Pancreas (tissue), 10 donors: ENCODE data around the gene HOXB4. TPM values are rescaled to one million over a fixed set of nuclear protein-coding genes. Genes with fewer than 3 reads are reported as not detected.

ENCODE experiments used
- ATAC-seq, 4 donors: fragments of 200-7000 bp; cut with Tn5 transposase; one replicate each; pipeline versions ENCODE4 v1.8.0 to v1.9.1; 2020; ENCODE audit warnings: mild to moderate bottlenecking in 4 of 4, moderate library complexity in 4 of 4
- DNase-seq, 6 donors: peaks; one replicate each; pipeline ENCODE4 v3.0.0-alpha.2; 2020
- FAIRE-seq: peaks from 2 replicates; lab custom pipeline; 2012; peaks lifted over from hg19 to GRCh38; lab: Jason Lieb, UNC
- H3K27ac ChIP-seq, 4 donors: fragments of 200-600 bp; sonication (generic); 1 replicate in 3 of 4; 2 replicates in 1 of 4; pipeline versions ENCODE4 v1.5.0 to v1.8.0; 2020
- H3K27me3 ChIP-seq, 4 donors: fragments of 200-600 bp; one replicate each; pipeline ENCODE4 v1.8.0; 2021
- H3K36me3 ChIP-seq, 3 donors: fragments of 200-600 bp; sonication (generic) in 1 of 3; one replicate each; pipeline versions ENCODE4 v1.5.0 to v1.8.0; 2020 to 2021
- H3K4me1 ChIP-seq, 3 donors: fragments of 200-600 bp; one replicate each; pipeline ENCODE4 v1.8.0; 2021
- H3K4me3 ChIP-seq, 4 donors: fragments of 200-600 bp; sonication (generic) in 2 of 4; one replicate each; pipeline versions ENCODE4 v1.5.0 to v1.8.0; 2020 to 2021
- H3K9me3 ChIP-seq, 4 donors: fragments of 200-600 bp; one replicate each; pipeline ENCODE4 v1.8.0; 2021
- CTCF ChIP-seq, 4 donors: fragments of 200-600 bp; sonication (generic) in 3 of 4; IDR thresholded peaks; one replicate each; pipeline versions ENCODE4 v1.5.0 to v1.8.0; 2021; ENCODE audit warnings: antibody characterized with exemption in 4 of 4
- WGBS, 2 donors: extraction: QIAGEN DNeasy Blood & Tissue Kit; methylation state at CpG; one replicate each; pipeline ENCODE4 v1.1.7; 2013; 5-methylcytosine and 5-hydroxymethylcytosine counted together
- intact Hi-C, 3 donors: fragments of 100-400 bp; cut with DNase I; formaldehyde crosslinking; loops; one replicate each; pipeline versions ENCODE4 v1.11.1 to v1.14.2; 2022
- polyA plus RNA-seq, 2 donors: library from polyadenylated mRNA; stranded (reverse); fragments of 200-250 nt; gene quantifications; one replicate each; pipeline ENCODE4 v1.2.3, GENCODE V29; 2013
- total RNA-seq, 6 donors: library from RNA; stranded (reverse); fragmentation: NEBNext Ultra II Directional in 4 of 6; extraction: Animal tissue kit (Norgen Biotek cat#: 25700) in 4 of 6; gene quantifications; one replicate each; pipeline versions ENCODE4 v1.2.1 to v1.2.4, GENCODE V29; 2021 to 2023
- donor health status: healthy with polysubstance abuse.
- donor health status: DM: no; HTN: no; CAD: no; lungs with moderate emphysema.
- donor health status: DM: no; HTN: no; CAD: no.
- donor health status: control.
- donor health status: control.
- donor health status: Bipolar disorder and iron deficiency.
- donor health status: DM: yes; HTN: yes; CAD: no.
- donor health status: DM: no; HTN: no; CAD: no.
- donor health status: DM: no; HTN: no; CAD: no.
- donor health status: DM: yes; HTN: yes; CAD: no.

The HOXB4 gene
- total RNA-seq (1 to 10 TPM in 1 of 6 donors, under 1 TPM in 5; 0.22 to 2.5 (median 0.57) TPM), polyA plus RNA-seq (under 1 TPM; 0.89 to 0.91 TPM)

GRCh38 chr17:48577946-48578615 is at the start of gene HOXB4:
TSS of gene HOXB4 (minus strand) at chr17:48578350. CDS start at chr17:48578319, 31 bp downstream.
- no peaks in the 10 kb centered on the region for H3K36me3 ChIP-seq
- 4 to 5% methylated on average over 35 to 58 of the region's 58 CpGs for WGBS, 2 donors
- DNase-seq = peak in 1 of 6 donors; percentile 63
- H3K4me1 ChIP-seq = peaks cover 0 to 6% (median 4%) of the 10 kb centered on the region in 3 donors
- no peaks in the 10 kb centered on the region for H3K9me3 ChIP-seq
- ATAC-seq = peak in 3 of 4 donors; percentile 36 to 66 (median 40)
- FAIRE-seq = no peak
- no peak for TF ChIP-seq CTCF (IDR thresholded peaks at IDR 0.05)
- H3K27ac ChIP-seq = peak within 1 kb of the TSS in 2 of 4 donors; percentile 41 to 63
- peak within 1 kb of the TSS in 3 of 4 donors; percentile 10 to 42 (median 22) for H3K4me3 ChIP-seq
- intact Hi-C loops = no loop called here
- H3K27me3 ChIP-seq = peaks cover 0 to 77% (median 10%) of the 10 kb centered on the region in 4 donors

GRCh38 chr17:48627118-48627597 is 49.0 kb upstream of the HOXB4 start:
- intact Hi-C loops = no loop called here
- Histone ChIP-seq H3K4me3 (no peak overlapping the region), H3K36me3 (no peaks in the 10 kb centered on the region), H3K27ac (no peak overlapping the region), H3K27me3 (peaks cover 0 to 68% (median 26%) of the 10 kb centered on the region in 4 donors), H3K4me1 (peaks cover 8 to 15% (median 12%) of the 10 kb centered on the region in 3 donors), H3K9me3 (no peaks in the 10 kb centered on the region)
- FAIRE-seq (no peak), DNase-seq (no peak), ATAC-seq (no peak)
- no peak for TF ChIP-seq CTCF (IDR thresholded peaks at IDR 0.05)
- 8 to 11% methylated on average over 5 of the region's 5 CpGs for WGBS, 2 donors

- no peaks in the 10 kb centered on the region for H3K36me3 ChIP-seq
- FAIRE-seq (no peak), ATAC-seq (peak in 1 of 4 donors; percentile 12), DNase-seq (no peak)
- H3K4me3 ChIP-seq = peak within 1 kb of the TSS in 2 of 4 donors; percentile 26 to 33
- peaks cover 8 to 15% (median 12%) of the 10 kb centered on the region in 3 donors for H3K4me1 ChIP-seq
- H3K27ac ChIP-seq = no peak within 1 kb of the TSS
- no peaks in the 10 kb centered on the region for H3K9me3 ChIP-seq
- peaks cover 0 to 71% (median 27%) of the 10 kb centered on the region in 4 donors for H3K27me3 ChIP-seq
- intact Hi-C loops = no loop called here
- WGBS, 2 donors = 4 to 5% methylated on average over 46 to 50 of the region's 50 CpGs
- no peak for TF ChIP-seq CTCF (IDR thresholded peaks at IDR 0.05)
Observed at GRCh38 chr17:48626245-48627117, 48.3 kb upstream of the HOXB4 start, which contains the start of gene HOXB9. TSS of gene HOXB9 (minus strand) at chr17:48626358. CDS start at chr17:48626269, 89 bp downstream.

GRCh38 chr17:48625495-48626244 is 47.5 kb upstream of the HOXB4 start:
- H3K9me3 ChIP-seq = no peaks in the 10 kb centered on the region
- no peak for TF ChIP-seq CTCF (IDR thresholded peaks at IDR 0.05)
- ATAC-seq (peak; percentile 69 to 88 (median 78)), FAIRE-seq (no peak), DNase-seq (peak in 1 of 6 donors; percentile 78)
- H3K4me1 ChIP-seq = peaks cover 8 to 15% (median 12%) of the 10 kb centered on the region in 3 donors
- H3K27me3 ChIP-seq = peaks cover 0 to 69% (median 26%) of the 10 kb centered on the region in 4 donors
- H3K4me3 ChIP-seq = peak overlapping the region in 2 of 4 donors; percentile 26 to 33
- H3K27ac ChIP-seq = no peak overlapping the region
- intact Hi-C loops = no loop called here
- WGBS, 2 donors = 1% methylated on average over 67 to 69 of the region's 69 CpGs
- no peaks in the 10 kb centered on the region for H3K36me3 ChIP-seq
